Measurements from ENCODE around the gene RTL10. TPM values are rescaled to one million over a fixed set of nuclear protein-coding genes. Genes with fewer than 3 reads are reported as not detected.
A peak's percentile ranks its signal among the peaks of the same experiment; 100 is the strongest.

RTL10 gene
- total and polyA plus RNA-seq, 2 experiments from 2014 or later: 13.0 to 15.9 TPM

GRCh38 chr22:19820880-19821522, 33.7 kb downstream of the RTL10 start:
- no peaks in the 10 kb centered on the region for H3K79me2 ChIP-seq
- no peaks in the 10 kb centered on the region for H3K9me3 ChIP-seq (ENCODE audit: low read depth)
- no peak overlapping the region for H3K4me2 ChIP-seq
- H3K27me3 ChIP-seq: no peaks in the 10 kb centered on the region
- H4K20me1 ChIP-seq (ENCODE audit: insufficient read depth, poor library complexity, severe bottlenecking): no peaks in the 10 kb centered on the region
- no peak overlapping the region for H3K4me3 ChIP-seq
- H3K27ac ChIP-seq: no peak overlapping the region
- H3K4me1 ChIP-seq (ENCODE audit: insufficient read depth): no peaks in the 10 kb centered on the region
- WGBS (ENCODE audit: low lambda C conversion rate, missing lambda C conversion rate): 91% methylated on average over 18 of the region's 18 CpGs
- no peak for TF ChIP-seq CTCF (IDR thresholded peaks at IDR 0.05; ENCODE audit: poor library complexity)
- no peak for TF ChIP-seq EZH2phosphoT487 (IDR thresholded peaks at IDR 0.05; ENCODE audit: low read depth, severe bottlenecking, unreplicated experiment)
- no peak for TF ChIP-seq EZH2 (IDR thresholded peaks at IDR 0.05; ENCODE audit: borderline replicate concordance)
- no peaks in the 10 kb centered on the region for H3K36me3 ChIP-seq (replicated peaks; ENCODE audit: insufficient read depth, low read depth)
- H2AFZ ChIP-seq: no peak overlapping the region
- no peaks in the 10 kb centered on the region for H3K9me2 ChIP-seq (replicated peaks; ENCODE audit: insufficient read depth)
- DNase-seq (ENCODE audit: low spot score): peak; percentile 3

GRCh38 chr22:19819911-19820879, 34.5 kb downstream of the RTL10 start:
- 93% methylated on average over 20 of the region's 21 CpGs for WGBS (ENCODE audit: low lambda C conversion rate, missing lambda C conversion rate)
- Histone ChIP-seq H3K27me3 (no peaks in the 10 kb centered on the region), H3K4me2 (no peak overlapping the region), H3K4me3 (no peak overlapping the region), H3K4me1 (ENCODE audit: insufficient read depth) (no peaks in the 10 kb centered on the region), H3K9me2 (replicated peaks; ENCODE audit: insufficient read depth) (no peaks in the 10 kb centered on the region), H3K27ac (no peak overlapping the region), H2AFZ (no peak overlapping the region), H3K36me3 (replicated peaks; ENCODE audit: insufficient read depth, low read depth) (no peaks in the 10 kb centered on the region), H3K79me2 (no peaks in the 10 kb centered on the region), H3K9me3 (ENCODE audit: low read depth) (no peaks in the 10 kb centered on the region), H4K20me1 (ENCODE audit: insufficient read depth, poor library complexity, severe bottlenecking) (no peaks in the 10 kb centered on the region)
- DNase-seq (ENCODE audit: low spot score): peak; percentile 3
- TF ChIP-seq EZH2 (IDR thresholded peaks at IDR 0.05; ENCODE audit: borderline replicate concordance) (no peak), CTCF (IDR thresholded peaks at IDR 0.05; ENCODE audit: poor library complexity) (no peak), EZH2phosphoT487 (IDR thresholded peaks at IDR 0.05; ENCODE audit: low read depth, severe bottlenecking, unreplicated experiment) (no peak)

GRCh38 chr22:19819208-19819910, 35.3 kb downstream of the RTL10 start:
- H3K4me1 ChIP-seq (ENCODE audit: insufficient read depth): no peaks in the 10 kb centered on the region
- no peak for DNase-seq (ENCODE audit: low spot score)
- H3K9me3 ChIP-seq (ENCODE audit: low read depth): no peaks in the 10 kb centered on the region
- no peaks in the 10 kb centered on the region for H3K27me3 ChIP-seq
- WGBS (ENCODE audit: low lambda C conversion rate, missing lambda C conversion rate): 94% methylated on average over 14 of the region's 14 CpGs
- H2AFZ ChIP-seq: no peak overlapping the region
- no peaks in the 10 kb centered on the region for H3K9me2 ChIP-seq (replicated peaks; ENCODE audit: insufficient read depth)
- no peak overlapping the region for H3K4me3 ChIP-seq
- no peak overlapping the region for H3K4me2 ChIP-seq
- no peaks in the 10 kb centered on the region for H4K20me1 ChIP-seq (ENCODE audit: insufficient read depth, poor library complexity, severe bottlenecking)
- no peak for TF ChIP-seq EZH2phosphoT487 (IDR thresholded peaks at IDR 0.05; ENCODE audit: low read depth, severe bottlenecking, unreplicated experiment)
- H3K79me2 ChIP-seq: no peaks in the 10 kb centered on the region
- no peak overlapping the region for H3K27ac ChIP-seq
- H3K36me3 ChIP-seq (replicated peaks; ENCODE audit: insufficient read depth, low read depth): no peaks in the 10 kb centered on the region
